Measurements from ENCODE around the gene MARK4. TPM values are rescaled to one million over a fixed set of nuclear protein-coding genes. Genes with fewer than 3 reads are reported as not detected.

Gene MARK4
- polyA plus RNA-seq, 2 of the 4 experiments (the other 2 are of a cell fraction), result 6.3 to 7.8 TPM

DNA sequence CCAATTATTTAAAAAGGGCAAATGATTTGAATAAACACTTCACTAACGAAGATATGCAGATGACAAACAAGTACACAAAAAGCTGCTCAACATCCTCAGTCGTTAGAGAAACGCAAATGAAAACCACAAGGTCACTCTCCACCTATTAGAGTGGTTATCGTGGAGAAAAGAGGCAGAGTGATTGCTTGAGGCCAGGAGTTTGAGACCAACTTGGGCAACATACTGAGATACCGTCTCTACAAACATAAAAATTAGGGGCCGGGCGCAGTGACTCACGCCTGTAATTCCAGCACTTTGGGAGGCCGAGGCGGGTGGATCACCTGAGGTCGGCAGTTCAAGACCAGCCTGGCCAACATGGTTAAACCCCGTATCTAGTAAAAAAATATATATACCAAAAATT, 45.3 kb upstream of the MARK4 start:
- ChIA-PET POLR2A (no interaction called here), CTCF (interaction anchor here (0.6 to 1.2 kb wide), 2 partner anchors 86 to 140 kb away, joined by 3 to 4 read pairs; no protein-coding TSS in a partner anchor)
- FAIRE-seq (no peak), DNase-seq (ENCODE audit: low read depth in 1 of 2, low spot score in 1 of 2) (no peak), ATAC-seq (no peak)
- WGBS (ENCODE audit: missing lambda C conversion rate), result 53% methylated on average over 12 of the region's 12 CpGs
- H3K27ac ChIP-seq, result no peak overlapping the region
- H3K9me3 ChIP-seq, result no peaks in the 10 kb centered on the region
- no peak overlapping the region for H3K4me3 ChIP-seq
- H3K4me2 ChIP-seq, result no peak overlapping the region
- TF ChIP-seq RAD21 (conservative IDR thresholded peaks at IDR 0.05 in 1 of 2, IDR thresholded peaks at IDR 0.05 in 1 of 2) (no peak), SMC3 (IDR thresholded peaks at IDR 0.05) (no peak), MAX (IDR thresholded peaks at IDR 0.05) (no peak), CEBPB (IDR thresholded peaks at IDR 0.05) (no peak), ZNF302 (CRISPR knock-in tag; IDR thresholded peaks at IDR 0.05) (no peak), HEYL (CRISPR knock-in tag; IDR thresholded peaks at IDR 0.05) (no peak), RFX5 (IDR thresholded peaks at IDR 0.05) (no peak), RNF2 (IDR thresholded peaks at IDR 0.05; ENCODE audit: borderline replicate concordance, low read depth) (no peak), CBX2 (IDR thresholded peaks at IDR 0.05; ENCODE audit: borderline replicate concordance, low read depth) (no peak), KDM5A (IDR thresholded peaks at IDR 0.05) (no peak), ESRRA (IDR thresholded peaks at IDR 0.05; ENCODE audit: borderline replicate concordance, low read length) (no peak), JUNB (IDR thresholded peaks at IDR 0.05) (no peak)
- TF ChIP-seq, protein P1, sequence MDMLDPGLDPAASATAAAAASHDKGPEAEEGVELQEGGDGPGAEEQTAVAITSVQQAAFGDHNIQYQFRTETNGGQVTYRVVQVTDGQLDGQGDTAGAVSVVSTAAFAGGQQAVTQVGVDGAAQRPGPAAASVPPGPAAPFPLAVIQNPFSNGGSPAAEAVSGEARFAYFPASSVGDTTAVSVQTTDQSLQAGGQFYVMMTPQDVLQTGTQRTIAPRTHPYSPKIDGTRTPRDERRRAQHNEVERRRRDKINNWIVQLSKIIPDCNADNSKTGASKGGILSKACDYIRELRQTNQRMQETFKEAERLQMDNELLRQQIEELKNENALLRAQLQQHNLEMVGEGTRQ (IDR thresholded peaks at IDR 0.05), result no peak
- H3K4me1 ChIP-seq, result peaks cover 11% of the 10 kb centered on the region; the same call in 2 of the 3 replicates

DNA sequence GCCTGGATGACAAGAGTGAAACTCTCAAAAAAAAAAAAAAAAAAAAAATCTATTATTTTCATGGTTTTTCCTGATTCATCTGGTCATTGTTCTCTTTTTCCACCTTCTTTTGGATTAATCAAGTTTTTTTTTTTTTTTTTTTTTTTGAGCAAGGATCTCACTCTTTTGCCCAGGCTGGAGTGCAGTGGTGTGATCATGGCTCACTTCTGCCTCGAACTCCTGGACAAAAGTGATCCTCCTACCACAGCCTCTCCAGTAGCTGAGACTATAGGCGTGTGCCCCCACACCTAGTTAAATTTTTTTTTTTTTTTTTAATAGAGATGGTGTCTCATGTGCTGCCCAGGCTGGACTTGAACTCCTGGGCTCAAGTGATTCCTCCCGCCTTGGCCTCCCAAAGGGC, 44.7 kb upstream of the MARK4 start:
- TF ChIP-seq JUN (IDR thresholded peaks at IDR 0.05), result no peak
- no peak for TF ChIP-seq MAZ (IDR thresholded peaks at IDR 0.05; ENCODE audit: borderline replicate concordance, low read depth, low read length)
- no peak for TF ChIP-seq CBX8 (IDR thresholded peaks at IDR 0.05)
- TF ChIP-seq FOSB (CRISPR knock-in tag; IDR thresholded peaks at IDR 0.05), result no peak
- TF ChIP-seq ATOH8 (CRISPR knock-in tag; IDR thresholded peaks at IDR 0.05; ENCODE audit: low read depth), result no peak
- TF ChIP-seq, protein P2, sequence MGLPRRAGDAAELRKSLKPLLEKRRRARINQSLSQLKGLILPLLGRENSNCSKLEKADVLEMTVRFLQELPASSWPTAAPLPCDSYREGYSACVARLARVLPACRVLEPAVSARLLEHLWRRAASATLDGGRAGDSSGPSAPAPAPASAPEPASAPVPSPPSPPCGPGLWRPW (IDR thresholded peaks at IDR 0.05), result no peak
- no peak for TF ChIP-seq KDM5A (IDR thresholded peaks at IDR 0.05)
- TF ChIP-seq CEBPB (IDR thresholded peaks at IDR 0.05), result no peak
- no peak for TF ChIP-seq RAD21 (conservative IDR thresholded peaks at IDR 0.05 in 1 of 2, IDR thresholded peaks at IDR 0.05 in 1 of 2)
- no peak for TF ChIP-seq HOXB13 (CRISPR knock-in tag; IDR thresholded peaks at IDR 0.05; ENCODE audit: low read depth)
- TF ChIP-seq FOXS1 (CRISPR knock-in tag; IDR thresholded peaks at IDR 0.05), result no peak
- TF ChIP-seq HDAC2 (IDR thresholded peaks at IDR 0.05), result no peak
- no peak for TF ChIP-seq EHF (CRISPR knock-in tag; IDR thresholded peaks at IDR 0.05)
- no peak for TF ChIP-seq TFCP2L1 (CRISPR knock-in tag; IDR thresholded peaks at IDR 0.05)
- no peak for TF ChIP-seq HEYL (CRISPR knock-in tag; IDR thresholded peaks at IDR 0.05)
- no peak for TF ChIP-seq REST (IDR thresholded peaks at IDR 0.05)
- FAIRE-seq (no peak), DNase-seq (ENCODE audit: low read depth in 1 of 2, low spot score in 1 of 2) (no peak), ATAC-seq (no peak)
- WGBS (ENCODE audit: missing lambda C conversion rate), result 67% methylated on average over 3 of the region's 3 CpGs
- H3K27ac ChIP-seq, result no peak overlapping the region
- ChIA-PET POLR2A (no interaction called here), CTCF (interaction anchor here (0.6 to 1.2 kb wide), 4 partner anchors 50 to 214 kb away, joined by 3 to 4 read pairs (median 3); no protein-coding TSS in a partner anchor)
- no peak overlapping the region for H3K4me2 ChIP-seq
- H3K4me3 ChIP-seq, result no peak overlapping the region
- H3K9me3 ChIP-seq, result no peaks in the 10 kb centered on the region
- peaks cover 13% of the 10 kb centered on the region; the same call in 2 of the 3 replicates for H3K4me1 ChIP-seq
